Hematopoietic multipotent progenitor cell treated with erythropoietin and hydrocortisone succinate and interleukin-3 and kit ligand, for 4 days (in vitro differentiated cells): ENCODE data around the gene PSMC2.

ENCODE experiments used
- DNase-seq: peaks from one replicate; pipeline ENCODE4 v3.0.0-alpha.2; 2015

Gene PSMC2

DNA sequence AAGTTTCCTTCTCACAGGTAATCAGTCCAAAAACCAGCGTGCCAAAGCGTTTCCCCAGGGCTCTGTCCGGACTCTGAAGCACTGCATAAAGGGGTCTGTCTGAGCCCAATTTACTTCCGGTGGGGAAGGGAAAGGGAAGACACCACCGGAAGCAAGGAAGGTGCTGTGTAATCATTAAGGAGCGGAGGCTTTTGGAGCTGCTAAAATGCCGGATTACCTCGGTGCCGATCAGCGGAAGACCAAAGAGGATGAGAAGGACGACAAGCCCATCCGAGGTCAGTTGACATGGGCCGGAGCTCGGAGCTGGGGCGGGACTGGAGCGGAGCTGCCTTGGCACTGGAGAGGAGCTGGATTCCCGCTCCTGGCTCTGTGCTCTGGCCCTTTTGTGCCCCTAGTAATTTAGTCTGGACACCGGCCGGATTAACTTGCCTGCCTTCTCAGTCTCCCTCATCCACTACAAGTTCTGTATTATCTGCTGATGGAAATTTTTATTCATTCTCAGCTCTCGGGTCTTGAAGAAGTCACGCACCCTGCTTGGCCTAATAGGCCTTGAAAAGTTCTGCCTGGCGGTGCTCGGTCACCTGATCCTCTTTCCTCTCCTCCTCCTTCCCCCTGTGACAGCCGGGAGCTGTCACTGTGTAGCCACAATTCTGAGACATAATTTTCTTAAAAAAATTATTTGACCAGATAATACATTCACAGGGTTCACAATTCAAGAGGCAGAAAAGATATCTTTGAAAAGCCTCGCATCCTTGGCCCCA, at the start of gene PSMC2:
Gene PSMC2 (plus strand): TSS at position 137 of the 761 bp plus-strand sequence. CDS start 69 bp downstream, at position 206.
- DNase-seq: peak; percentile 96

DNA sequence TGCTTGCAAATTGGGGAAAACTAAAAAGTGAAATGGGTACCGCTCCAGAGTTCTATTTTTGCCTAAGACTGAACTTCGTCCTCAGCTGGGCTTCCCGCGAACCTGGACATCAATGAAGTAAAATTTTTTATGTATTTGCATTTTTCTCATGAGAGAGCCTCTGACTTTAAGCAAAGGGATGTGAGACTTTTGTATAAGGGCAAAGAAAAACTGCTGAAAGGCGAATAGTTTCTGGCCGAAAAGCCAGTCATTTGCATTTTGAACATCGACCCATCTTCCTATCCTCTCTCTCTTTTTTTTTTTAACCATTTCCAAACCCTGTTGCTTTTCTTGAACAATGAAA, 49.6 kb upstream of the PSMC2 start:
- no peak for DNase-seq

DNA sequence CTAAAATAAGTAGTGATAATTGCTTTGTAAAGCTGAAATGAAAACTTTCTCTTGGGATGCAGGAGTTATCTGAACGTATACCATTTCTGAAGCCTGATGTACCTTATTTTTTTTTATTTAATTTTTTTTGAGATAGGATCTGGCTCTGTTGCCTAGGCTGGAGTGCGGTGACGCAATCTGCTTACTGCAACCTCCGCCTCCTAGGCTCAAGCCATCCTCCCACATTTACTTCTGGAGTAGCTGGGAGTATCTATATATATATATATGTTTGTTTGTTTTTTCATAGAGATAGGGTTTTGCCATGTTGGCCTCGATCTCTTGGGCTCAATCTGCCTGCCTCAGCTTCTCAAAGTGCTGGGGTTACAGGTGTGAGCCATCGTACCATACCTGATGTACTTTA, 47.8 kb upstream of the PSMC2 start:
- DNase-seq: no peak

DNA sequence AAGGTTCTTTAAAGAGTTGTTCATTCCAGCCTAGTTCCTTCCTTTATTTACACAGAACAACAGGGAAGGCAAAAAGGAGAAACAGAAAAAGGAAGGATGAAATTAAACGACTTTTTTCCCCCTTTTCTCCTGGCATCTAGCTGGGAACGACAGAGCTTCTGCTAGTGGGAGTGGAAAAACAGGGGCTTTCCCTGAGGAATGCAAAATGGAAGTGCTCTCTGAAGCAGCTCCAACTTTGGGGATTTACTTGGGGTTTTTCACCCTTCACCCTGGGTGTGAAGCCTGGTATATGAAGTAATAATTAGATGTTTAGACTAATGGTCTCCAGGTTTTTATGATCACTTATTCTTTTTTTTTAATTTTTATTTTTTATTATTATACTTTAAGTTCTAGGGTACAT, 46.0 kb upstream of the PSMC2 start:
- no peak for DNase-seq

DNA sequence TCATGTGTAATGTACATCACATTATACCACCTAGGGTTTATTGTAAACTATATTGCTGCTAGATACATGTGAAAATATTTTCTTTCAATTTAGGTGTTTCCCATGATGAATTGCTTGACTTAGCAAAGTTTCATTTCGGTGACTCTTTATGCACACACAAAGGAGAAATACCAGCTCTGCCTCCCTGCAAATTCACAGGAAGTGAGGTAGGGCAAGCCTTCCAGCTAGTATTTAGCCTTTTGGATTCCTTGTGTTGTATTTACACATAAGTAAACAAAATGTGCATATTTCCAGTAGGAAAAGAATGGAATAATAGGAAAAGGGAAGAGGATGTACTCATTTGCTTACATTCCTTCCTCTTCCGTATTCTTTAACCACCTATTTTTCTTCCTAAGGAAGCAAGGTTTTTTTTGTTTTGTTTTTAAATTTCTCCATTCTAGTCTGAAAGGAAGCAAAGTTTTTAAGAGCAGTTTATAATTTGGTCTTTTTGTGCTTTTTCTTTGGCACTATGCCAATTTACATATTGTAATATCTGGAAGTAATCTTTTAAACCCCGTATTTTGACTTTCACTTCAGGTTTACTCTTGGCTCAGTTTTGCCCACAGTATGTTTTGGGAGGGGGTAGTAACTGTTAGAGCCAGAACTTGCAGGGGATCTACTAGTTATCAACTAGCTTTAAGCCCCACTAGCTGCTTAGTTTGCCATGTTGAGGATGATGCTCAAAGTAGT, 39.8 kb upstream of the PSMC2 start:
- DNase-seq: no peak

DNA sequence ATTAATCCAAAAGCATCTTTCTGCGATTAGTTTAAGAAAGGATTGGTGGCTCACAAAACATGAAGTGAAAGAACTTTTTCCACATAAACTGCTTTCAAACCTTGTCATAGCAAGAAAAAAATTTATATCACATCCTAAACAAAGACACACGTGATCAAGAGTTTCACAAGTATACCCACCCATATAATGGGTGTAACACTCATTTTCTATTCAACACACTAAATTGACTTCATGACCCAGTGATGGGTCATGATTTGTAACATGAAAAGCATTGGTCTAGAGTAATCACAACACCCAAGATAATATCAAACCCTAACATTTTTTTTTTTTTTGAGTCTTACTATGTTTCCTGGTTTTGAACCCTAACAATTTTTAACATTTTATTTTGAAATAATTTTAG, 32.6 kb upstream of the PSMC2 start:
- no peak for DNase-seq

DNA sequence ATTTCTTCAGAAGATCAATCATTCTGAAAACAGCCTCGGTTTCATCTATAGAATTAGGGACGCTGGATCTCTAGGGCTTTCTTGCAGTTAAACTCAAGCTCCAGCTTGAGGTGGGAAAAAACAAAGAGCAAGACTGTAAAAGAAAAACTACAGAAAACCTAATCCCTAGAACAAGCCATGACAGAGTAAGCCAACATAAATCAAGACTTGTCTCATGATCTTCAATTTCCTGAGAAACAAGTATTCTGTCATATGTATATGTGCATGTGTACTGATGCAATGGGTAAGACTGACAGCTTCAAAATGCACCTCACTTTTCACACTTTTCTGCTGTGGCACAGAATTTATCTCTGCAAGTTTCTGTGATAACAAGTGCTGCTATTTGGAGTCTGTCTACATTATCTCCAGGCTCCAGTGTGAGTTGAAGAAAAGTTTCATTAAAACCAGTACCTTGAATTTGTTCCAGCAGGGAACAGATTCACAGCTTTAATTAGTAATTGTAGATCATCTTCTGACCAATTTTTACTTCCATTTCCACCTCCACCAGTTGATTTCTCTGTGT, 31.0 kb upstream of the PSMC2 start:
- DNase-seq: no peak

DNA sequence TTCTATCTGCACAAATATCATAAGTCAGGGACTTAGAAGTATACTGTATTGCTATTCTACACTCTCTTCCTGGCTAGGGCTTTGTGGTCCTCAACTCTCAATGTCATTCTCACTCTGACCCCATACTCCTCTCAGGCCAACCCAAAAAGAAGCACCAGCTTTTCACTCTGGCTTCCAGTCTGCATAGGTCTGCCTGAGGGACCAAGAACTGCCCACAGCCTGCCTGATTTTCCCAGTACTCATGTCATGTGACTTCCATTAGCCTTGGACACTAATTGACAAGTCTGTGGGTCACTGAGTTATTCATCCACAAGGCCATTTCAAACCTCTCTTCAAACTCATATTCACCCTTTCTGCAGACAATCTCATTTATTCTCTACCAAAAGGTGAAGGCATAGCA, 30.4 kb upstream of the PSMC2 start:
- DNase-seq: no peak

DNA sequence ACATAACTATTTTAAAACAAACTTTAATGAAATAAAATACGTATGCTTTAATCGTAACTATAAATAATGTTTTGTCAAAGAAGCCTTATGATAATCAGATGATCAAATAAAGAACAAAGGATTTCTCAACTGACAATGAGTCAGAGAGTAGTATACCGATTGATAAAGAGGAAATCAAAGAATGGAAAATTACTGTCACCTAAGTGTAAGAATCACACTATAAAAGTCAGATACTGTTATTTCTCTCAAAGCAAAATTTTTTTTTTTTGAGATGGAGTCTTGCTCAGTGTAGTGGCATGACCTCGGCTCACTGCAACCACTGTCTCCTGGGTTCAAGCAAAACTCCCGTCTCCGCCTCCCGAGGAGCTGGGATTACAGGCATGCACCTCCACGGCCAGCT, 21.7 kb upstream of the PSMC2 start:
- no peak for DNase-seq

DNA sequence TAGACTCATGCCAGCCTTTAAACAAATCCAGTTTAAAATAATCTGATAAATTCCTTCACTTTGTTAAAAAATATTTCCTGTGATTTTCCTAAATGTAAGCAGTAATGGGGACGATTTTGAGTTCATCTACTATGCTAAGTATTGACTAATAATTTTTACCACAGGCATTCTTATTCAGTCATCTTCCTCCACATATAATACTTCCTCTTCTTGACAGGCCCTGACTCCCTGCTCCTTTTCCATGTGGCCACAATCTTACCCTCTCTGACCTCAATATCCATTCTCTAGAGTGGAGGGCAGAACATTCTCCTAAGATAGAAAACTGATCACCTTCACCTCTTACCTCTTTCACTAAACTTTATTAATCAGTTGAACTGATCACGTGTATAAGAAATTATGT, 10.7 kb upstream of the PSMC2 start:
- DNase-seq: no peak

DNA sequence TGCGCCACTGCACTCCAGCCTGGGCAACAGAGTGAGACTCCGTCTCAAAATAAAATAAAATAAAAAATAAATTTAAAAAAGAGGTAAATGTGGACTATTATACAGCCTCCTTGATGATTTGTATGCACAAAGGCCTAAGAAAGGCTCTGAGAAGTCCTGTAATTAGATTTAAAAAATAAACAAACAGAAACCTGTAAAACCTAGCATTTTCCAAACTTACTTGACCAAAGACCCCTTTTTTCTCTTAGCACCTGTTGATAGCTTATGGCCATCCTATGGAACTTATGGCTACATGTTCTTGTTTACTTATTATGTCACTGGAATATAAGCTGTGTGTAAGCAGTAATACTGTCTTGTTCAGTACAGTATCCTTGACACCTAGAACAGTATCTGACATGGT, 8.6 kb upstream of the PSMC2 start:
- DNase-seq: no peak

DNA sequence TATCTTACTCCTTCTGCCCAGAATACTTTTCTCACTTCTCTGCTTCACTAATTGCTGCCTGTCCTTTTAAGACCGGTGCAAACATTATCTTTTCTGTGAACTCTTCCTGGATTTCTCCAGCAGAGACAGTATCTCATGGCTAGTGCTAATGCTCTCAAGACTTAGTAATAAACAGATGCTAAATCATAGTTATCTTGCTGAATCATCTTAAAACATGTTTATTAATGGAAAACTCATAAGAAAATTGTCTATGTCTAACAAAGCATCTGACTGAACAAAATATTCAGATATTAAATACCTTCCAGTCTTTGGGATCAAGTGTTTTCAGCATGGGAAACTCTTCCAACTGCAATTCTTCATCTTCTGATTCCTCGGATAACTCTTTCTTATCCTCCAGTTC, 6.0 kb upstream of the PSMC2 start:
- DNase-seq: no peak

DNA sequence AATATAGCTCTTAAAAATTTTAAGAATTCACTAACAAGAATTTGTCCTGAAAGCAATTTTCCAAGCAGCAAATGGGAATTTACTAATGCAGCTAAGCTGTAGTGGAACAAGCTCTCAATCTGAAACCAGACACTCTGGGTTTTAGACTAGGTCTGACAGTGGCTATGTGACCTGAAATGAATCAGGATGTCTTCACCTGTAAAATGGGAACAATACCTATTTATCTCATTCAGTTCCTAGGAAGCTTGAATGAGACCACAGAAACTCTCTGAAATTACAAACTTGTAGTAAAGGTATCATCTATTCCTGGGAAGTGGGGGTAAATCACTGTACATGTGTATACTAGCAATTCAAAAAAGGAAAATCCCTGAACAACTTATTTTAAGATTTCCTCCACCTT, 4.1 kb upstream of the PSMC2 start:
- no peak for DNase-seq

DNA sequence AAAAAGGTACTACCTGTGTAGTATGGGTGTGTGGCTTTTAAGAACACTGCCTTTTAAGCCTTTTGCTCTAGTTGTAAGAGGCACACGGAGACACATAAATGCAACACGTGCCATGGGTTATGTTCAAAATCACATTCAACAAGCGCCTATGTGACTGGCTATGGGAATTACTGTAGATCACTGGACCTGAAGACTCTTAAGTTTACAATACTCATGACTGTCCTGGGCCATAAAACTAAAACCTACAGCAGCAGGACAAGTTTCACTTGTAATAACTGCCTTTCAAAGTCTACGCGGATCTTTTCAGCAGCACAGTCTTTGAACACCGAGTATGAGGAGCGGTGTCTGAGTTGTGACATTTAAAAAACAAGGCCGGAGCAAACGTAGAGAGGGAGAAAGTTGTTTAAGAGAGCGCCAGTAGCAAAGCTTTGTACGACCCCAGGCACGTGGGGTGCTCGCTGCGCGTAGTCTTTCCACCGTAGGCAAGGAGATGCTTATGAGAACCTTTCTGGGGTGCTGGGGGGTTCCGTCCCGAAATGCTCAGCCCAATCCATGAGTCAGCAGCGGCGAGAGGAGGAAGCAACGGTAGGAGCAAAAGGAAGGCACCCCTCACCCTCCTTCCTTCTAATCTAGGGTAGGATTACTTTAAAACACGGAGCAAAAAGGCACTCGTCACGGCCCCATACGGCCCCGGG, 3.5 kb upstream of the PSMC2 start:
- peak; percentile 67 for DNase-seq

DNA sequence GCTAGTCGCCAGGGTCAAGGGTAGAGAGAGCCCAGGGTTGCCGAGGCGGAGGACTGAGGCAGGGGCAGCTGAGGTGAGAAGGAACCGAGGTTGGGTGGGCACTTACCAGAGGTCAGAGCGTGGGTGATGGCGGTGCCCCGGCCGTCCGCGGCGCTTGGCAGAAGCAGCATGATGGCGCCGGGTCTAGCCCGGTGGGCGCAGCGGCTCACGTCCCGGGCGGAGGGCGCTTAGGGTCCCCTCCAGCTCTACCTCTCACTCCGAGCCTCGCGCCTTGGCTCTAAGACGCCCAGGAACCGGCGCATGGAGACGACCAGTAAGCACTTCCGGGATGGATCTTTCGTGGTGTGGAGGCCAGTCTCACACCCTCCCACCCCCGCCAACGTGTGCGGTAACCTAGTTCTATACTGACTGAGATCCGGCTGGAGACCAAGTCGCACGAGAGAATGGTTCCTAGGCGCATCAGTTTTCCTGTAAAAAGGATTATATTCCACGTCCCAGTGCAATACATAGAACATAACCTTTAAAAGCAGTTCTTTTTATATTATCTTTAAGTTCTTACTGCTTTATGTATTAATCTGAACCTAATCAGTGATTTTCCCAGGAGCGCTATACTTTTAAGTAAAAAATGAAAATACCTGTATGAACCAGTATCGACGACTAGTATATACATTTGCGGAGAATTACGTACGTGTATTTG, 2.8 kb upstream of the PSMC2 start, which contains the start of gene DNAJC2:
Gene DNAJC2 (minus strand): TSS at position 315 of the 697 bp plus-strand sequence. CDS start 145 bp downstream, at position 170.
- peak; percentile 98 for DNase-seq

DNA sequence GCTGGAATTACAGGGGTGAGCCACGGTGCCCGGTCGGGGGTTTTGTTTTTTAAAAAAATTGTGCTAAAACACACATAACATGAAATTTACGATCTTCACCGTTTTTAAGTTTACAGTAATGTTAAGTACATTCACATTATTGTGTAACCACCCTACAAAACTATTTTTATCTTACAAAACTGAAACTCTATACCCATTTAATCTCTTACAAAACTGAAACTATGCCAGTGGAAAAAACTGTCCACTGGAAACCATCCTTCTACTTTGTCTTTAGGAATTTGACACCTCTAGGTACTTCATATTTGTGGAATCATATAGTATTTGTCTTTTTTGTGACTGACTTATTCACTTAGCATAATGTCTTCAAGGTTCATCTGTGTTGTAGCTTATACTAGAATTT, 1.0 kb upstream of the PSMC2 start:
- DNase-seq: no peak

DNA sequence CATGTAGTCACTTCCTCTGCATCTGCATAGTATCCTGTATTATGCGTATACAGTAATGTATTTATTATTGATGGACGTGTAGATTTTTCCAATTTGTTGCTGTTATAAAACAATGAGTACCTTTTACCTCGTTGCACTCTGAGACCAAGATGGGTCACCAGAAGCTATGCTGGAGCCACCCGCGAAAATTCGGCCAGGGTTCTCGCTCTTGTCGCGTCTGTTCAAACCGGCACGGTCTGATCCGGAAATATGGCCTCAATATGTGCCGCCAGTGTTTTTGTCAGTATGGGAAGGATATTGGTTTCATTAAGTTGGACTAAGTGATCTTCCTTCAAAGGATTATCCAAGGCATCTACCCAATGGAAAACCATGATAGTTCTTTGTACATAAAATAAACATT, 1.0 kb downstream of the PSMC2 start:
- peak; percentile 30 for DNase-seq

DNA sequence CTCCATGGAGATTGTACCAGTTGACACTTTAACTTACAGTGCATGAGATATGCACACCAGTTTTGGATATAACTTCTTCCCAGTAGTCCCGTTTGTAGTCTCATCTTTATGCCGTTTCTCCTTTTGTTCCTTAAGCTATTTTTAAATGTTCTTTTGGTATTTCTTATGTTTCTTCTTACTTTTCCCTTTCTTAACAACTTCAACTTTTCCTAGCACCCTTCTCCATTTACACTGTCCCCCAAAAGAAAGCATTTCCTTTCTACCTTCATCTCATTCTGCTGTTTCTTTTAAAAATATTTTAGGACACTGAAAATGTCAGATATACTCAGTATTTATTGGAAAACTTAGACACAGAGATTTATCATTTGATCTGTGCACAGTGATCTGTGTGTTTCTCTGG, 1.5 kb downstream of the PSMC2 start:
- DNase-seq: no peak

DNA sequence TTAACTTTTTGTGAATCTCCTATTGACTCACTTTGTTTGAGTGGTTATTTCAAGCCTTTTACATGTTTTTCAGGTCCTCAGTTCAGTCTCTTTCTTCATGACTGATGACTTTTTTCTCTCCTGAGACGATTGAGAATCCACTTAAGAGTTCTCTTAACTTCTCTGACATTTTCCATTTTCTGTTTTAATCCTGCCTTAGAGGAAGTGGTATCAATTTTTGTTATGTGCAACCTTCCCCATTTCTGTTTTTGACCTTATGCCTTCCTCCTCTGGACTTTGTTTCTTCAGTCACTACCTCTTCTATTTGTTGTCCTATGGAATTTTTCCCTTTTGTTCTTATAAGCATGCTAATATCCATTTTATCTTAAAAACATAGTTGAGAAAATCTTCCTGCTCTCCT, 2.4 kb downstream of the PSMC2 start:
- DNase-seq: no peak

DNA sequence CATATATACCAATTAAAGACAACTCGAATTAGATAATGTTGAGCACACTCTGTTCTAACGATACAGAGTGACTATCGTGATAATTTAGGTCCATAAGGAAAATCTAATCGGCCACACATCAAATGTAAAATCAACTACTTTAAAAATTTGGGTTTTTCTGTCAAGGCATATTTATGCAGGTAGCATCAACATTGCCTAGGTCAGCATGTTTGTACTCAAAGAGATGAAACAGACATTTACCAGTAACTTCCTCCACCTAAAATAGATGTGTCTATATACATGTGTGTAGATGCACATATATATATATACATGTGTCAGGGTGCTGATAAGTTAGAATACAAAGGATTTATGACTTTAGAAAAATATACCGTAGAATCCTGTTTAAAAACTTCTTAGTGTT, 22.0 kb downstream of the PSMC2 start:
- DNase-seq: no peak

DNA sequence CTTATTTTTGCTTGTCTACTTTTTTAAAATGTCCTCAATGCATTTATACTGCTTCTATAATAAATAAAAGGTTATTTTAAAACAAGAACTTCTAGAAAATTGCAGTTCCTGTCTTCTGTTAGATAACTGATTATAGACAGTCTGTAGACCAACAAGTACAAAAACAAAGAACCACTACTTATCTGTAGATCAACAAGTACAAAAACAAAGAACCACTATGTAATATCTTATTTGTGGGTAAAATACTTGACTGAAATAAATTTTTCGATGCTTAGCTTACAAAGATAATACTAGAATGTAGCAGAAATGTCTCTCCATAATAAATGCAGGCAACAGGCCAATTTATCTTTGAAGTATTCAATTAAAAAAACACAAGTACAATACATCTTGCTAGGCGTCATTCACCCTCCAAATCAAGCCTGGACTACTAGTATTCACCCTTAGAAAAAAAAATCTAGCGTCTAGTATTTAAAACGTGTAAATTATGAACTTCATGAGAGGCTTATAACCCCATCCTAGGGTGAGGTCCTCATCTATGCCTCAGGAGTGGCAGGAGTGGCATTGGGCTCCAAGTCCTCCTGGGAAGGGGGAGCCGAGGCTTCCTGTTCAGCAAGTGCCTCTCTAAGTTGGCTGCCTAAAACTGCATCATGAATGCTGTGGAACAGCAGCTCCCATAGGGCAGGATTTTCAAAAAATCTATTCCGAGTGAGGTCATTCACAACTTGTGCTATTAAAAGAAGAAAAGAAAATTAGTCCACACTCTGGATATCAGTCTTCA, 26.6 kb downstream of the PSMC2 start:
- DNase-seq: peak; percentile 34
